Measurements from ENCODE around the gene CYTH1.

CYTH1 gene

GRCh38 chr17:78689029-78689428 is 93.0 kb downstream of the CYTH1 start:
- Histone ChIP-seq H4K20me1 (ENCODE audit: insufficient read depth) (no peaks in the 10 kb centered on the region), H3K27ac (no peak overlapping the region), H3K4me1 (ENCODE audit: low read depth, poor library complexity, severe bottlenecking) (no peaks in the 10 kb centered on the region), H3K36me3 (ENCODE audit: insufficient read depth) (peaks cover 7% of the 10 kb centered on the region; the same call in 1 of the 2 replicates), H3K9ac (no peak overlapping the region), H2AFZ (ENCODE audit: low read depth) (no peak overlapping the region), H3K4me3 (IDR thresholded peaks at IDR 0.05; ENCODE audit: insufficient read depth, low read depth, low read length) (no peak overlapping the region), H3K27me3 (ENCODE audit: insufficient read depth, low read depth) (no peaks in the 10 kb centered on the region), H3K79me2 (ENCODE audit: insufficient read depth, low read depth) (no peaks in the 10 kb centered on the region), H3K4me2 (no peak overlapping the region)
- TF ChIP-seq CTCF (conservative IDR thresholded peaks at IDR 0.05; ENCODE audit: low read depth, low read length), result no peak

- H3K27me3 ChIP-seq (ENCODE audit: insufficient read depth, low read depth), result no peaks in the 10 kb centered on the region
- no peak overlapping the region for H3K4me2 ChIP-seq
- no peak overlapping the region for H3K9ac ChIP-seq
- H2AFZ ChIP-seq (ENCODE audit: low read depth), result no peak overlapping the region
- H3K36me3 ChIP-seq (ENCODE audit: insufficient read depth), result peaks cover 7% of the 10 kb centered on the region; the same call in 1 of the 2 replicates
- H3K79me2 ChIP-seq (ENCODE audit: insufficient read depth, low read depth), result no peaks in the 10 kb centered on the region
- H3K4me3 ChIP-seq (IDR thresholded peaks at IDR 0.05; ENCODE audit: insufficient read depth, low read depth, low read length), result no peak overlapping the region
- no peak for TF ChIP-seq CTCF (conservative IDR thresholded peaks at IDR 0.05; ENCODE audit: low read depth, low read length)
- H3K27ac ChIP-seq, result no peak overlapping the region
- no peaks in the 10 kb centered on the region for H4K20me1 ChIP-seq (ENCODE audit: insufficient read depth)
- H3K4me1 ChIP-seq (ENCODE audit: low read depth, poor library complexity, severe bottlenecking), result no peaks in the 10 kb centered on the region
These were observed 94.1 kb downstream of the CYTH1 start for GRCh38 chr17:78687944-78688343.

GRCh38 chr17:78687125-78687524 is 94.9 kb downstream of the CYTH1 start:
- peaks cover 7% of the 10 kb centered on the region; the same call in 1 of the 2 replicates for H3K36me3 ChIP-seq (ENCODE audit: insufficient read depth)
- H4K20me1 ChIP-seq (ENCODE audit: insufficient read depth), result no peaks in the 10 kb centered on the region
- H3K27ac ChIP-seq, result no peak overlapping the region
- H3K4me1 ChIP-seq (ENCODE audit: low read depth, poor library complexity, severe bottlenecking), result no peaks in the 10 kb centered on the region
- H3K9ac ChIP-seq, result no peak overlapping the region
- H3K4me3 ChIP-seq (IDR thresholded peaks at IDR 0.05; ENCODE audit: insufficient read depth, low read depth, low read length), result no peak overlapping the region
- no peak overlapping the region for H2AFZ ChIP-seq (ENCODE audit: low read depth)
- H3K4me2 ChIP-seq, result no peak overlapping the region
- H3K27me3 ChIP-seq (ENCODE audit: insufficient read depth, low read depth), result no peaks in the 10 kb centered on the region
- no peak for TF ChIP-seq CTCF (conservative IDR thresholded peaks at IDR 0.05; ENCODE audit: low read depth, low read length)
- no peaks in the 10 kb centered on the region for H3K79me2 ChIP-seq (ENCODE audit: insufficient read depth, low read depth)

GRCh38 chr17:78684026-78684425 is 98.0 kb downstream of the CYTH1 start:
- Histone ChIP-seq H2AFZ (ENCODE audit: low read depth) (no peak overlapping the region), H3K4me1 (ENCODE audit: low read depth, poor library complexity, severe bottlenecking) (no peaks in the 10 kb centered on the region), H3K27me3 (ENCODE audit: insufficient read depth, low read depth) (no peaks in the 10 kb centered on the region), H4K20me1 (ENCODE audit: insufficient read depth) (no peaks in the 10 kb centered on the region), H3K79me2 (ENCODE audit: insufficient read depth, low read depth) (no peaks in the 10 kb centered on the region), H3K27ac (no peak overlapping the region), H3K4me3 (IDR thresholded peaks at IDR 0.05; ENCODE audit: insufficient read depth, low read depth, low read length) (no peak overlapping the region), H3K36me3 (ENCODE audit: insufficient read depth) (peaks cover 7% of the 10 kb centered on the region; the same call in 1 of the 2 replicates), H3K9ac (no peak overlapping the region), H3K4me2 (no peak overlapping the region)
- TF ChIP-seq CTCF (conservative IDR thresholded peaks at IDR 0.05; ENCODE audit: low read depth, low read length), result no peak

All from KMS-11 (cell line).